Panc1 (cell line): ENCODE data around the gene DOK6.
"Not testable (repeated sequence)": the region's sequence is repeated elsewhere in the genome, so short reads cannot be mapped to it uniquely, and the experiment has no call there.

ENCODE experiments used
- CTCF ChIP-seq: fragments of 450-650 bp; IDR thresholded peaks from 2 replicates; pipeline ENCODE4 v1.5.1; 2017; ENCODE audit warnings: mild to moderate bottlenecking
- POLR2AphosphoS5 ChIP-seq: IDR thresholded peaks from 2 replicates; pipeline ENCODE4 v1.6.1; 2012; ENCODE audit warnings: mild to moderate bottlenecking, low read depth, low read length, moderate library complexity
- REST ChIP-seq, 2 experiments: IDR thresholded peaks; 2 replicates each; pipeline ENCODE4 v1.6.1; 2011 to 2012; ENCODE audit warnings: low read depth in 2 of 2, control low read depth in 1 of 2, low read length in 1 of 2, mild to moderate bottlenecking in 1 of 2, moderate library complexity in 1 of 2; ENCODE audit not compliant: insufficient read depth in 1 of 2
- SIN3A ChIP-seq: IDR thresholded peaks from 2 replicates; pipeline ENCODE4 v1.6.1; 2012; ENCODE audit warnings: low read depth, mild to moderate bottlenecking, low read length, moderate library complexity, borderline replicate concordance; ENCODE audit not compliant: insufficient read depth
- TCF7L2 ChIP-seq: IDR thresholded peaks from 2 replicates; pipeline ENCODE4 v1.6.1; 2011; ENCODE audit warnings: mild to moderate bottlenecking, low read depth, low read length, inconsistent platforms

- not testable (repeated sequence) for TF ChIP-seq REST (IDR thresholded peaks at IDR 0.05; ENCODE audit: insufficient read depth in 1 of 2, low read depth in 2 of 2, low read length in 1 of 2); CTCF; POLR2AphosphoS5; TCF7L2; SIN3A
Measured at GRCh38 chr18:69359768-69360167, 40.9 kb upstream of the DOK6 start.
